ENCODE measurements around the gene CDC42SE2.

DNA sequence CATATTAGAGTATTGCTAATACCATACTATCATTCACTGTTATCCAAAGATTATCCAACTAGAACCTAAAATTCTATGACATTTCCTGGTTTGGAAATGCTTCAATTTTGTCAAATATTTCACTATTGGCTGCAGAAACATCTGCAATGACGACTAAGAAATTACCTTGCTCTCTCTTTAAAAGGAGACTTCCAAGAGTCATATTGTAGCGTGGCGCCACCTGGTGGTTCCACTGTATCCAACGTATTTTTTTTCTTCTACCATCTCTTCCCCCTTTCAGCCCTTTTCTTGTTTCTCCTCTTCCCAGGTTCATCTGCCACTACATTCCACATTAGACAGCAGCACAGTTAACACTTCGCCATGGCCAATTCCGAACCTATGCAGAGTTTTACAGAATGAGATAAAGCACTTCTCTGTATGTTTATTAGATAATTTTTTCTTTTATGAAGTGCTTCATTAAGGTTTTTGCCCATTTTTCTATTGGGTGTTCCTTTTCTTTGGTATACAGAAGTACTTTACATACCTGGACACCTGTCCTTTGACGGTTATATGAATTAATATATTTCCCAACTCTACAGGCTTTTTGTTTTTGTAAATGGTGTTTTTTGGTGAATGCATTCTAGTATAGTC, 153.5 kb downstream of the CDC42SE2 start:
- TF ChIP-seq, protein P1, sequence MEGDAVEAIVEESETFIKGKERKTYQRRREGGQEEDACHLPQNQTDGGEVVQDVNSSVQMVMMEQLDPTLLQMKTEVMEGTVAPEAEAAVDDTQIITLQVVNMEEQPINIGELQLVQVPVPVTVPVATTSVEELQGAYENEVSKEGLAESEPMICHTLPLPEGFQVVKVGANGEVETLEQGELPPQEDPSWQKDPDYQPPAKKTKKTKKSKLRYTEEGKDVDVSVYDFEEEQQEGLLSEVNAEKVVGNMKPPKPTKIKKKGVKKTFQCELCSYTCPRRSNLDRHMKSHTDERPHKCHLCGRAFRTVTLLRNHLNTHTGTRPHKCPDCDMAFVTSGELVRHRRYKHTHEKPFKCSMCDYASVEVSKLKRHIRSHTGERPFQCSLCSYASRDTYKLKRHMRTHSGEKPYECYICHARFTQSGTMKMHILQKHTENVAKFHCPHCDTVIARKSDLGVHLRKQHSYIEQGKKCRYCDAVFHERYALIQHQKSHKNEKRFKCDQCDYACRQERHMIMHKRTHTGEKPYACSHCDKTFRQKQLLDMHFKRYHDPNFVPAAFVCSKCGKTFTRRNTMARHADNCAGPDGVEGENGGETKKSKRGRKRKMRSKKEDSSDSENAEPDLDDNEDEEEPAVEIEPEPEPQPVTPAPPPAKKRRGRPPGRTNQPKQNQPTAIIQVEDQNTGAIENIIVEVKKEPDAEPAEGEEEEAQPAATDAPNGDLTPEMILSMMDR (IDR thresholded peaks at IDR 0.05), result peak; percentile 61 to 92 (median 76)
- TF ChIP-seq POLR2A (IDR thresholded peaks at IDR 0.05) (no peak), POLR2AphosphoS5 (IDR thresholded peaks at IDR 0.05) (peak; percentile 45)
